H1 (cell line): Measurements from ENCODE around the gene PAX4. TPM values are rescaled to one million over a fixed set of nuclear protein-coding genes. Genes with fewer than 3 reads are reported as not detected.

ENCODE experiments used
- HDAC2 ChIP-seq, 2 experiments: fragments of 300-600 bp in 1 of 2; sonication (generic) in 1 of 2; IDR thresholded peaks; 2 replicates each; pipeline ENCODE4 v1.6.1; 2011 to 2012; ENCODE audit warnings: low read depth in 2 of 2, low read length in 2 of 2, mild to moderate bottlenecking in 2 of 2, moderate library complexity in 2 of 2, borderline replicate concordance in 1 of 2, inconsistent platforms in 1 of 2
- SIN3A ChIP-seq, 2 experiments: IDR thresholded peaks in 1 of 2; conservative IDR thresholded peaks in 1 of 2; 2 replicates each; pipeline ENCODE4 v1.6.1; 2011 to 2012; ENCODE audit warnings: low read length in 2 of 2, improper control_type of control experiment in 1 of 2, low read depth in 1 of 2, mild to moderate bottlenecking in 1 of 2
- SP1 ChIP-seq: IDR thresholded peaks from 2 replicates; pipeline ENCODE4 v1.6.1; 2011; ENCODE audit warnings: low read depth, low read length
- polyA plus RNA-seq, 7 experiments: library from polyadenylated mRNA; depleted of rRNA in 3 of 7; stranded (reverse) in 5 of 7; unstranded in 2 of 7; fragments of >200 nt in 5 of 7; fragments of 200-250 nt in 2 of 7; gene quantifications; 1 replicate in 5 of 7; 2 replicates in 1 of 7; 4 replicates in 1 of 7; pipeline versions ENCODE4 v1.2.1 to v1.2.3, GENCODE V29; 2011 to 2013; ENCODE audit warnings: missing spikeins in 2 of 7, mixed read lengths in 2 of 7
- total RNA-seq: library from RNA; stranded (reverse); fragmentation: NEBNext Ultra II Directional; extraction: Animal tissue kit (Norgen Biotek cat#: 25700); gene quantifications from 2 replicates; pipeline ENCODE4 v1.2.1, GENCODE V29; 2021

PAX4 gene
- total and polyA plus RNA-seq, 2 of the 8 experiments (the other 6 are each of a cell fraction or from before 2014, with no cell fraction given) = 0.20 TPM; not detected in 1

GRCh38 chr7:127620406-127621233 is 2.7 kb upstream of the PAX4 start (continued):
- TF ChIP-seq HDAC2 (IDR thresholded peaks at IDR 0.05; ENCODE audit: borderline replicate concordance in 1 of 2, low read depth in 2 of 2, low read length in 2 of 2) (0 out of 4 replicates have a peak, but pooled peaks of 1 of the 2 experiments have one; percentile 38), SIN3A (conservative IDR thresholded peaks at IDR 0.05 in 1 of 2, IDR thresholded peaks at IDR 0.05 in 1 of 2; ENCODE audit: low read depth in 1 of 2, low read length in 2 of 2) (0 out of 4 replicates have a peak, but pooled peaks of 1 of the 2 experiments have one; percentile 3), SP1 (peak; percentile 36; the same call in 1 of the 2 replicates)
